ENCODE results near the gene NSA2. TPM values are rescaled to one million over a fixed set of nuclear protein-coding genes. Genes with fewer than 3 reads are reported as not detected.

Gene NSA2
- polyA plus RNA-seq, result 108 and 110 TPM in 2 replicates

GRCh38 chr5:74766849-74767578 is at the start of gene NSA2, which contains the start of gene GFM2:
TSS of gene NSA2 (plus strand) at chr5:74767249. CDS start at chr5:74767361, 112 bp downstream.
TSS of gene GFM2 (minus strand) at chr5:74767117. CDS start at chr5:74763742, 3,375 bp downstream.

Other genes starting within 250 kb of the NSA2 start
- 0.98 and 73.5 TPM in 2 replicates for gene ENC1, start 126.5 kb upstream of the NSA2 start, polyA plus RNA-seq
- gene HEXB, start 82.0 kb upstream of the NSA2 start, polyA plus RNA-seq, result 57.2 and 76.7 TPM in 2 replicates
- gene GFM2, start 132 bp upstream of the NSA2 start, polyA plus RNA-seq, result 28.6 and 36.9 TPM in 2 replicates
- 10.2 and 15.5 TPM in 2 replicates for gene FAM169A, start 99.1 kb downstream of the NSA2 start, polyA plus RNA-seq